Limb (tissue), 2 donors: ENCODE results near the gene ADPRS.

Experiments used
- DNase-seq, 2 donors: peaks; one replicate each; pipeline ENCODE4 v3.0.0-alpha.2; 2016; ENCODE audit errors: extremely low spot score in 2 of 2

The ADPRS gene

GRCh38 chr1:36132029-36132428 lies 43.3 kb downstream of the ADPRS start:
- no peak for DNase-seq

DNA sequence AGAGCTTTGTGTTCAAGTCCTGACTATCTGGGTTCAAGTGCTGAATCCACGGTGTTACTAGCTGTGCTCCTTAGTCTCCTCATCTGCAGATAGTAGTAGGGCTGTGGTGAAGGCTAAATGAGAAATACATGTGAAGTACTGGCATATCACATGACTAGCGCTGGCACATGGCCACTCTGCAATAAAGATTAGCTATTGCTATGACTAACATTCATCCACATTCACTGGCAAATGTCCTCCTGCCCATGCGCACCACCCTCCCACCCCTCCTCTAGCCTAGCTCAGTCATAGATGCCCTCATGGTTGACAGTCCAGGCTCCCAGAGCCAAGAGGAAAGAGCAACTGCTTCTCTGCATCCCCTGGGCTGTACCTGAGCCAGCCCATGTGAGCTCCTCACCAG lies 44.8 kb downstream of the ADPRS start:
- DNase-seq: no peak

DNA sequence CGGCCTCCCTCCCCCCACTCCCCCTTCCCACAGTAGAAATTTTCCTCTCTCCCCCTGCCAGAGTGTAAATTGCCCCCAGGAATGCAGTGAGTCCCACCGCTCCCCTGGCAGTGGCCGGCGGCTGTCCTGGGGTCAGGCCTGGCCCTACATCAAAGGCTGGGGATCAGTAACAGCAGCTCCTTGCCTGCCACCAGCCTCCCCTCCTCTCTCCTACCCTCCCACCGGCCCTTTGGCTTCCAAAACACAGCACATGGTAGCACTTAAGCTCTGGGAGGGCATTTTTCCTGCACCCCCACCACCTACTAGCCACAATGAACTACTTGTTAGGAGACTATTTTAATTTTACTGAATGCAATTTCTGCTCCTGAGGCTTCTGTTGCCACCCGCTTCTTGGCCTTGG lies 45.3 kb downstream of the ADPRS start:
- DNase-seq: no peak

DNA sequence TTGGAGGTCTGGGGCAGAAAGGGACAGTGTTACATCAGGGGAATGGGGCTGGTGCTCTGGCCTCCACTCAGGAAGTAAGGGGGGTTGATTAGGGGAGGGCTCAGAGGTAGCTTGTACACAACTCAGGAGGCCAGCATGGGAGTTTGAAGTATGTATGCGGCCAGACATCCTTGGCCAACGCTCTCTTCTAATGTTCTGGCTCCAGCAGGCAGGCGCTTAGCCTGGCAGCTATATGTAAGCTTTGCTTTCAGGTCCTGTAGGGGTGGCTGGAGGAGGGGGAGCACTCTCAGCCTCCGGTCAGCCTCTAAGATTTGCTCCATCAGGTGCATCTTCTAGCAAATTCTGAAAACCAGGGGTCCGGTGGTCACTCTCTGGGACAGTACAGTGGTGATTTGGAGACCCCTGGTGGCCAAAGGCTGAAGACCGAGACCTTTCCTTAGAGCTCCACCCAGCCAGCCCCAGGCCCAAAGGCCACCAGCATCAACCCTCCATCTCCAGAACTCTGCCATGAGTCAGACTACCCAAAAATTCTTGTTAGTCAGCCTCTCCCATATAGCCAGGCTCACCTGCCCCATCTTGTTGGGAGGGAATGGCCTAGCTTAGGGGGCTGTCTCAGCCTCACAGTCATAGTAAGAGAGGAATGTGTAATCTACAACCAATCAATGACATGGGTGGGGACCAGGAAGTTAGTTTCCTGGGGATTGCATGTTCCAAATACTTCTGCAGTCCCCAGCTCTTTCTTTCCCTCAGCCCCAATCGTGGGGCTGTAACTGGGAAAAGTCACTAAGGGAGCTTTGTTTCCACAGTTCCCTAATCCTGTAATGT lies 46.0 kb downstream of the ADPRS start:
- peak; percentile 75 to 81 for DNase-seq

DNA sequence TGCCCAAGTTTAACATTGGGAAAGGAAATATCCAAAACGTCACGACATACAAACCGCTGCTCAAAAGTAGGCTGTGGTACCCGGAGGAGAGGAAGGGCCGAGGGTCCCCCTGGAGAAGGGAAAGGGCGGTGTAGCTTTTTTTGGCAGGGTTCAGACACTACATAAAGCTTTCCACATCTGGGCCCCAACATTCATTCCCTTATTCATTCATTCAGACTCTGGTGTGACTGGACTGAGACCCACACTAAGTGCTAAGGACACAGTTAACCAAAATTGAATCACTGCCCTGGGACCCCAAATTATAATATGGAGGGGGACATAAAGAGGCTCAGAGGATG lies 46.6 kb downstream of the ADPRS start:
- no peak for DNase-seq

DNA sequence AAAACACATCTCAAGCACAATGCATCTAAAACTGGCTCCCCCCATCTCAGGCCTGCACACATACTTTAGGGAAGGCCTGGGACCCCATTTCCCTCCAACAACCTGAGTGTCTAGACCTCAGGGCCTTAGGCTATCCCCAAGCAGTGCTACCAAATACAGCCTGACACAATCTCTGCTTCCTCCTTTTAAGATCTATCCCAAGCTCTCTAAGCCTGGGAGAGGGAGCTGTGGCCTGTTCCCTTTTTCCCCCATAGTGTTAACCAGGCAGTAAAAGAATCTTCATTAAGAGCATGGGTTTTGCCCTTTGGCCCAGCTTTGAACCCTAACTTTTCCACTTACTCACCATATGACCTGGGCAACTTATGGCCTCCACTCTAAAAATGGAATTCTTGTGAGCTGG lies 47.1 kb downstream of the ADPRS start:
- no peak for DNase-seq

DNA sequence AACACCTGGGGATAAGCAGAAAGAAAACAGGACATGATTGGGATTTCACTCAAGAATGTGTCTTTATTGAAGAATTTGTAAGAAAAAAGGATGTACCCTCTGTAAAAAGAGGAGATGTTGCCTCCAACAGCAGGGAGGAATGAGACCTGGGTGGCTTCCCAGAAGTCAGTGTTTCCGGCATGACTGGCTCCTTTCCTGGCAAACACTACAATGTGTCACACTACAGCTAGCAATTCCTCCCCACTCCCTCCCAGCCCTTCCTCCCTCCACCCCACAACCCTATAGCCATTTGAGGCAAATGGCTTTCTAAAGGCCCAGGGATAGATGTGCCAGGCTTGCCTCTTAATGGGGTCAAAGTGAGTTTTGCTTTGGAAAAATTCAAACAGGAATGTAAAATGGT lies 47.8 kb downstream of the ADPRS start:
- DNase-seq: no peak

DNA sequence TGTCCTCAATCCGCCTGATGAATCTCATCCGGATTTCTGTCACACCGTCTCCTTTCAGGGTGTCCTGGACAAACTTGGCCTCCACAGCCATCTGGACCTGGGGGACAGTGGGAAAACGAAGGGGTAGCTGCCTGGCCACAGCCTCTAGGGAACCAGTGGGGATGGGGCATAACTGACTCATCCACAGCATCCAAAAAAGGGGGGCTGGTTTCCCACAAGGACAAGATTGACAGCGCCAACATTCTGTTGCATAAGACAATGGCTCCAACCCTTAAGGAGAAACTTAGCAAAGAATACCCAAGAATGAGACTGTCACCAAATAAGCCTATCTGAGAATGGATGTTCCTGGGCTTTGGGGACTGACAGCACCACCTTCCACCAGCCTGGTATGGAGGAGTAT lies 48.5 kb downstream of the ADPRS start:
- DNase-seq: no peak

GRCh38 chr1:36137776-36138175 lies 49.1 kb downstream of the ADPRS start:
- DNase-seq: no peak

GRCh38 chr1:36139521-36139920 lies 50.8 kb downstream of the ADPRS start:
- no peak for DNase-seq

GRCh38 chr1:36142121-36142520 lies 53.4 kb downstream of the ADPRS start:
- DNase-seq: no peak

DNA sequence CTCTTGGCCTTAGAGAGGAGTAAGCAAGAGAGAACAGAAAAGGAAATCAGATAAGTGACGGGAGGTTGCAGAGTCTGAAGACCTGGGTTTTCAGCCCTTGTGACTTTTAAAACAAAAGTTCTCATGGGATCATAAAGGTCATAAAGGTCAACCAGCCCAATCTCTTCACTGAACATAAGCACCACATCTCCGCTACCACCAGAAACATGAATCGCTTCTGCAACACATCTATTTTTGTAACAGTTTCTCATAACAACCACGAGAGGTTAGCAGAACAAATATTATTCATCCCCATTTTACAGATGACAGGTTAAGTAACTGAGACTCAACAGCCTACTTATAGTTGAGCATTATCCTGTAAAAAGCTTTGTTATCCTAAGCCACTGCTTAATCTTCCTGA lies 54.7 kb downstream of the ADPRS start:
- DNase-seq: no peak
